Loucy (cell line): ENCODE data around the gene SPTBN2.

Experiments
- H2AFZ ChIP-seq: fragments of 200-600 bp; sonication (generic); 2 replicates; pipeline ENCODE4 v1.6.0; 2016; ENCODE audit warnings: antibody characterized with exemption, mild to moderate bottlenecking, low read length, moderate library complexity
- H3F3A ChIP-seq: fragments of 200-600 bp; 2 replicates; pipeline ENCODE4 v1.6.0; 2016; ENCODE audit warnings: antibody characterized with exemption, low read depth, mild to moderate bottlenecking
- H3K27me3 ChIP-seq: fragments of 200-600 bp; sonication (generic); 2 replicates; pipeline ENCODE4 v1.6.1; 2014; ENCODE audit warnings: low read length, mild to moderate bottlenecking; ENCODE audit not compliant: insufficient read depth, poor library complexity, severe bottlenecking
- H3K36me3 ChIP-seq: fragments of 200-600 bp; sonication (generic); 2 replicates; pipeline ENCODE4 v1.6.1; 2016; ENCODE audit warnings: low read length; ENCODE audit not compliant: insufficient read depth
- H3K4me1 ChIP-seq: fragments of 200-600 bp; sonication (generic); 2 replicates; pipeline ENCODE4 v1.5.1; 2014; ENCODE audit warnings: low read length, mild to moderate bottlenecking; ENCODE audit not compliant: insufficient read depth, poor library complexity, severe bottlenecking
- H3K4me2 ChIP-seq: fragments of 200-600 bp; sonication (generic); 2 replicates; pipeline ENCODE4 v1.6.0; 2014; ENCODE audit warnings: antibody characterized with exemption, low read length, low read depth, mild to moderate bottlenecking; ENCODE audit not compliant: poor library complexity, severe bottlenecking
- H3K4me3 ChIP-seq: fragments of 200-600 bp; sonication (generic); 2 replicates; pipeline ENCODE4 v1.5.1; 2014; ENCODE audit warnings: low read length, mild to moderate bottlenecking, mixed read lengths; ENCODE audit not compliant: poor library complexity, severe bottlenecking
- H3K79me2 ChIP-seq: fragments of 200-600 bp; sonication (generic); 2 replicates; pipeline ENCODE4 v1.6.1; 2014; ENCODE audit warnings: low read length; ENCODE audit not compliant: insufficient read depth
- H3K9ac ChIP-seq: fragments of 200-600 bp; sonication (generic); 2 replicates; pipeline ENCODE4 v1.6.0; 2014; ENCODE audit warnings: mild to moderate bottlenecking, low read depth, low read length, moderate library complexity; ENCODE audit not compliant: poor library complexity, severe bottlenecking
- H3K9me2 ChIP-seq: fragments of 200-600 bp; sonication (generic); replicated peaks from 2 replicates; pipeline ENCODE4 v1.6.1; 2016; ENCODE audit warnings: low read depth, low read length, mixed read lengths
- H3K9me3 ChIP-seq: fragments of 200-600 bp; sonication (generic); 2 replicates; pipeline ENCODE4 v1.6.1; 2014; ENCODE audit warnings: mild to moderate bottlenecking, antibody characterized with exemption, low read length, low read depth; ENCODE audit not compliant: insufficient read depth
- H4K20me1 ChIP-seq: fragments of 200-600 bp; sonication (generic); 2 replicates; pipeline ENCODE4 v1.6.0; 2014; ENCODE audit warnings: antibody characterized with exemption, low read length, mild to moderate bottlenecking; ENCODE audit not compliant: insufficient read depth, poor library complexity, severe bottlenecking
- EZH2phosphoT487 ChIP-seq: fragments of 200-600 bp; IDR thresholded peaks from 2 replicates; pipeline ENCODE4 v1.6.1; 2018; ENCODE audit warnings: antibody characterized with exemption, mild to moderate bottlenecking, moderate library complexity, borderline replicate concordance
- TF ChIP-seq, protein P1 (sequence below): fragments of 200-600 bp; sonication (generic); conservative IDR thresholded peaks from 2 replicates; pipeline ENCODE4 v1.5.1; 2014; ENCODE audit warnings: mild to moderate bottlenecking, antibody characterized with exemption, low read length

Gene SPTBN2

DNA sequence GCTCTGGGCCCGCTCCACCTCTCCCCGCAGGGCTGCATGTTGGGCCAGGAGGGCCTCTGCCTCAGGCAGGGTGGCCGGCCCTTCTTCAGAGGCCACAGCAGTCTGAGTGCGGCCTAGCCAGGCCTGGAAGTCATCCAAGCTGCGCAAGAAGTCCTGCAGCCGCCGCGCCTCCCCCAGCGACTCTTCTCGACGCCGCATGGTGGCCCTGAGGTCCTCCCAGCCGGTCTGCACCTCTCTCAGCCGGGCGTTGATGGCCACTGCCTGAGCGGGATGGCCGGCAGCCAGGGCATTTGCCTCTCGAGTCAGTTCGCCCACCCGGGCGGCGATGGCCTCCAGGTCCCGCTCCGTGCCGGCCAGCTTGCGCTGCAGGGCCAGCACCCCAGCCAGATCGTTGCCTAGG lies 28.3 kb downstream of the SPTBN2 start:
- H3K79me2 ChIP-seq, result no peaks in the 10 kb centered on the region
- peaks cover 2% of the 10 kb centered on the region; the same call in 1 of the 2 replicates for H3K36me3 ChIP-seq
- H3K4me1 ChIP-seq, result peaks cover 41% of the 10 kb centered on the region
- TF ChIP-seq, protein P1, sequence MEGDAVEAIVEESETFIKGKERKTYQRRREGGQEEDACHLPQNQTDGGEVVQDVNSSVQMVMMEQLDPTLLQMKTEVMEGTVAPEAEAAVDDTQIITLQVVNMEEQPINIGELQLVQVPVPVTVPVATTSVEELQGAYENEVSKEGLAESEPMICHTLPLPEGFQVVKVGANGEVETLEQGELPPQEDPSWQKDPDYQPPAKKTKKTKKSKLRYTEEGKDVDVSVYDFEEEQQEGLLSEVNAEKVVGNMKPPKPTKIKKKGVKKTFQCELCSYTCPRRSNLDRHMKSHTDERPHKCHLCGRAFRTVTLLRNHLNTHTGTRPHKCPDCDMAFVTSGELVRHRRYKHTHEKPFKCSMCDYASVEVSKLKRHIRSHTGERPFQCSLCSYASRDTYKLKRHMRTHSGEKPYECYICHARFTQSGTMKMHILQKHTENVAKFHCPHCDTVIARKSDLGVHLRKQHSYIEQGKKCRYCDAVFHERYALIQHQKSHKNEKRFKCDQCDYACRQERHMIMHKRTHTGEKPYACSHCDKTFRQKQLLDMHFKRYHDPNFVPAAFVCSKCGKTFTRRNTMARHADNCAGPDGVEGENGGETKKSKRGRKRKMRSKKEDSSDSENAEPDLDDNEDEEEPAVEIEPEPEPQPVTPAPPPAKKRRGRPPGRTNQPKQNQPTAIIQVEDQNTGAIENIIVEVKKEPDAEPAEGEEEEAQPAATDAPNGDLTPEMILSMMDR, result no peak
- no peak for TF ChIP-seq EZH2phosphoT487
- no peaks in the 10 kb centered on the region for H4K20me1 ChIP-seq
- H3K9me3 ChIP-seq, result no peaks in the 10 kb centered on the region
- H3K4me2 ChIP-seq, result peak overlapping the region; percentile 67
- H3K27me3 ChIP-seq, result no peaks in the 10 kb centered on the region
- H3K9ac ChIP-seq, result peak overlapping the region; percentile 59
- no peaks in the 10 kb centered on the region for H3K9me2 ChIP-seq
- H3F3A ChIP-seq, result no peaks in the 10 kb centered on the region; the same call in 1 of the 2 replicates
- H2AFZ ChIP-seq, result peak overlapping the region; percentile 33; the same call in 1 of the 2 replicates
- H3K4me3 ChIP-seq, result peak overlapping the region; percentile 54

DNA sequence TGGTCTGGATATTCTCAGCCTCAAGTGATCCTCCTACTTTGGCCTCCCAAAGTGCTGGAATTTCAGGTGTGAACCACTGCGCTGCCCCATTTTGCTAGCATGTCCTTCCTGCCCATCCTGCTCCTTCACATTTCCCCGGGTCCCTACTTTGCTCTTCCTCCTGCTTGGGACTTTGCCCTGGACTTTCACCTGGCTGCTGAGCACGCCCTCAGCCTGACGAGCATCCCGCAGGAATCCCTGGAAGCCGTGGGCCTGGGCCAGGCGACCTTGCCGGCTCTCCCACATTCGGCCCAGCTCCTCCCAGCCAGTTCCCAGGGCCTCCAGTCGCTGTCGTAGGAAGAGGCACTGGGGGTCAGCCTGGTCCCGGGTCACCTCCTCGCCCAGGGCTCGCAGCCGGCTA lies 28.7 kb downstream of the SPTBN2 start:
- Histone ChIP-seq H3K79me2 (no peaks in the 10 kb centered on the region), H3K4me2 (peak overlapping the region; percentile 67)
- TF ChIP-seq, protein P1, result no peak
- no peak for TF ChIP-seq EZH2phosphoT487

GRCh38 chr11:66698491-66698890 lies 30.5 kb downstream of the SPTBN2 start:
- Histone ChIP-seq H3K4me3 (no peak overlapping the region), H3K9me2 (no peaks in the 10 kb centered on the region), H4K20me1 (no peaks in the 10 kb centered on the region), H3K9me3 (no peaks in the 10 kb centered on the region), H3K36me3 (peaks cover 2% of the 10 kb centered on the region; the same call in 1 of the 2 replicates), H2AFZ (no peak overlapping the region), H3K9ac (no peak overlapping the region), H3K27me3 (no peaks in the 10 kb centered on the region), H3F3A (no peaks in the 10 kb centered on the region; the same call in 1 of the 2 replicates), H3K4me2 (no peak overlapping the region), H3K4me1 (peaks cover 35% of the 10 kb centered on the region), H3K79me2 (no peaks in the 10 kb centered on the region)
- no peak for TF ChIP-seq EZH2phosphoT487
- TF ChIP-seq, protein P1, result no peak

More for the DNA sequence above, 28.7 kb downstream of the SPTBN2 start:
- Histone ChIP-seq H3K9me2 (no peaks in the 10 kb centered on the region), H3K4me3 (peak overlapping the region; percentile 54), H4K20me1 (no peaks in the 10 kb centered on the region), H3K9me3 (no peaks in the 10 kb centered on the region), H3F3A (no peaks in the 10 kb centered on the region; the same call in 1 of the 2 replicates), H2AFZ (no peak overlapping the region), H3K36me3 (peaks cover 2% of the 10 kb centered on the region; the same call in 1 of the 2 replicates), H3K4me1 (peaks cover 41% of the 10 kb centered on the region), H3K9ac (peak overlapping the region; percentile 59), H3K27me3 (no peaks in the 10 kb centered on the region)
